ENCODE data around the gene ENO1.

DNA sequence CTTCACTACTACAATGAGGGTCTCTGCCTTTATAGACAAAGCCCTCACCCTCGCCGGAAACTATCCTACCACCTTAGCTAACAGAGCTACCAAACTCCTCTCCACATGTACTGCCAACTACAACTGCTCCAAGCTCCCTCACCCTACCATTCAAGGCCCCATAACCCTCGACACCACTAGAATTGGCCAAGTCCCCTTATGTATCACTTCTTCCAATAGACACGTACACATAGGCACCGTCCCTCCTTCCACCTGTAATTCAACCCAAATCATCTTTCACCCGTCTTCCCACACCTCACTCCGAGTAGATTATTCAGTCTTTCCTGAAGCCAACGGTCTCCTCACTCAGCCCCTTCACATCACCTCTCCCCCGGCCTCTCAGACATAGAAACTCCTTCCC, 47.5 kb upstream of the ENO1 start:
- TF ChIP-seq EWSR1 (IDR thresholded peaks at IDR 0.05; ENCODE audit: borderline replicate concordance, low read depth, partially characterized antibody), result no peak
- no peak for TF ChIP-seq SNRNP70 (optimal IDR thresholded peaks at IDR 0.05; ENCODE audit: low read depth, low read length)
- no peak for TF ChIP-seq JUNB (CRISPR knock-in tag; conservative IDR thresholded peaks at IDR 0.05)
- TF ChIP-seq FIP1L1 (IDR thresholded peaks at IDR 0.05; ENCODE audit: low read depth, low read length, poor library complexity, severe bottlenecking), result no peak
- TF ChIP-seq MAFK (IDR thresholded peaks at IDR 0.05; ENCODE audit: low read length), result no peak
- TF ChIP-seq ETS1 (conservative IDR thresholded peaks at IDR 0.05; ENCODE audit: control insufficient read depth, low read depth, low read length), result no peak
- no peak for TF ChIP-seq TAF1 (IDR thresholded peaks at IDR 0.05; ENCODE audit: control insufficient read depth, extremely low read depth, insufficient read depth, low read length, severe bottlenecking)
- TF ChIP-seq NFIC (IDR thresholded peaks at IDR 0.05), result no peak
- no peak for TF ChIP-seq ZZZ3 (IDR thresholded peaks at IDR 0.05)
- no peak for TF ChIP-seq CTCF (IDR thresholded peaks at IDR 0.05 in 2 of 3, conservative IDR thresholded peaks at IDR 0.05 in 1 of 3; ENCODE audit: insufficient read depth in 2 of 3, low read depth in 1 of 3, low read length in 3 of 3)
